Myocyte (in vitro differentiated cells): ENCODE data around the gene EDC4. TPM values are rescaled to one million over a fixed set of nuclear protein-coding genes. Genes with fewer than 3 reads are reported as not detected.
"Not testable (repeated sequence)": the region's sequence is repeated elsewhere in the genome, so short reads cannot be mapped to it uniquely, and the experiment has no call there.

ENCODE experiments used
- DNase-seq: peaks from one replicate; pipeline ENCODE4 v3.0.0-alpha.2; 2012; ENCODE audit warnings: low read depth
- total RNA-seq: library from RNA; depleted of rRNA; stranded (reverse); fragments of >200 nt; gene quantifications from 2 replicates; pipeline ENCODE4 v1.2.3, GENCODE V29; 2014

EDC4 gene
- total RNA-seq, 1 donor from 2014 or later = 164 TPM

- no peak for DNase-seq
These were observed 36.3 kb downstream of the EDC4 start for GRCh38 chr16:67909056-67909742.

- DNase-seq = peak; percentile 89
These were observed 37.3 kb downstream of the EDC4 start for GRCh38 chr16:67910158-67910557.

GRCh38 chr16:67914758-67915495, 42.1 kb downstream of the EDC4 start:
- DNase-seq = no peak

- not testable (repeated sequence) for DNase-seq
These were observed 42.6 kb downstream of the EDC4 start for GRCh38 chr16:67915496-67915769.

GRCh38 chr16:67915831-67916723, 43.2 kb downstream of the EDC4 start:
- DNase-seq = no peak

- peak; percentile 75 for DNase-seq
These were observed 44.4 kb downstream of the EDC4 start for GRCh38 chr16:67917140-67917851.

- DNase-seq = peak; percentile 82
These were observed 45.0 kb downstream of the EDC4 start for GRCh38 chr16:67917852-67918236.

GRCh38 chr16:67919622-67920221, 46.9 kb downstream of the EDC4 start:
- no peak for DNase-seq

- no peak for DNase-seq
These were observed 49.4 kb downstream of the EDC4 start for GRCh38 chr16:67922221-67922620.

GRCh38 chr16:67922740-67923139, 49.9 kb downstream of the EDC4 start:
- no peak for DNase-seq

GRCh38 chr16:67923414-67924116, 50.7 kb downstream of the EDC4 start:
- no peak for DNase-seq

GRCh38 chr16:67924140-67924906, 51.5 kb downstream of the EDC4 start:
- no peak for DNase-seq

GRCh38 chr16:67926181-67926750, 53.4 kb downstream of the EDC4 start:
- no peak for DNase-seq

- no peak for DNase-seq
These were observed 54.5 kb downstream of the EDC4 start for GRCh38 chr16:67927131-67927941.

- no peak for DNase-seq
These were observed 55.3 kb downstream of the EDC4 start for GRCh38 chr16:67928147-67928546.

GRCh38 chr16:67928561-67929364, 55.9 kb downstream of the EDC4 start:
- peak; percentile 66 for DNase-seq

- no peak for DNase-seq
These were observed 57.3 kb downstream of the EDC4 start for GRCh38 chr16:67930191-67930590.
